Measurements from ENCODE around the gene CDK16. TPM values are rescaled to one million over a fixed set of nuclear protein-coding genes. Genes with fewer than 3 reads are reported as not detected.

The CDK16 gene
- total and polyA plus RNA-seq, 9 of the 15 experiments (the other 6 are each of a cell fraction or from before 2014, with no cell fraction given) = 3.9 to 104 (median 57.5) TPM

GRCh38 chrX:47239199-47239598, 20.7 kb downstream of the CDK16 start:
- Histone ChIP-seq H3K4me3 (no peak overlapping the region), H3K4me1 (replicated peaks in 1 of 2; ENCODE audit: control insufficient read depth in 2 of 2, insufficient read depth in 2 of 2, low read length in 2 of 2) (no peaks in the 10 kb centered on the region), H4K20me1 (replicated peaks; ENCODE audit: control insufficient read depth, insufficient read depth, low read length) (no peaks in the 10 kb centered on the region), H3K27ac (ENCODE audit: extremely low read depth, low read depth, low read length) (no peak overlapping the region), H3K27me3 (ENCODE audit: control insufficient read depth in 2 of 2, insufficient read depth in 2 of 2, low read length in 2 of 2) (no peaks in the 10 kb centered on the region; a peak in 1 of 5 replicates), H2AFZ (ENCODE audit: low read depth, low read length) (no peak overlapping the region), H3K36me3 (ENCODE audit: control insufficient read depth, insufficient read depth, low read length) (no peaks in the 10 kb centered on the region; the same call in 2 of the 3 replicates), H3K79me2 (ENCODE audit: control insufficient read depth, insufficient read depth, low read length) (peaks cover 22% of the 10 kb centered on the region), H3K9me1 (ENCODE audit: control insufficient read depth, insufficient read depth, low read length) (no peaks in the 10 kb centered on the region), H3K4me2 (ENCODE audit: insufficient read depth, low read length) (no peak overlapping the region), H3K9ac (ENCODE audit: insufficient read depth in 1 of 2, low read depth in 2 of 2, low read length in 2 of 2) (no peak overlapping the region), H3K9me3 (replicated peaks; ENCODE audit: control insufficient read depth, insufficient read depth, low read depth, low read length) (no peaks in the 10 kb centered on the region)
- in situ Hi-C loops (cut with MboI) (no loop called here), intact Hi-C loops (cut with micrococcal nuclease) (no loop called here)
- FAIRE-seq (no peak), DNase-seq (ENCODE audit: extremely low read depth in 1 of 4, low spot score in 3 of 4) (no peak), ATAC-seq (no peak)
- BruUV-seq (replicated peaks) = no TSS peak
- ChIA-PET POLR2A (no interaction called here), CTCF (ENCODE audit: low intra/inter-chr PET ratio) (no interaction called here)
- 73% methylated on average over 7 of the region's 8 CpGs for WGBS (ENCODE audit: insufficient coverage, low coverage, missing lambda C conversion rate)
- TF ChIP-seq NR1H2 (CRISPR knock-in tag; IDR thresholded peaks at IDR 0.05) (no peak), SNIP1 (IDR thresholded peaks at IDR 0.05; ENCODE audit: low read depth) (no peak), HNRNPL (IDR thresholded peaks at IDR 0.05; ENCODE audit: low read depth, low read length) (no peak), ZNF695 (CRISPR knock-in tag; IDR thresholded peaks at IDR 0.05) (no peak), DEAF1 (CRISPR knock-in tag; IDR thresholded peaks at IDR 0.05) (no peak), SMARCC2 (IDR thresholded peaks at IDR 0.05; ENCODE audit: low read depth) (no peak), PBX2 (CRISPR knock-in tag; IDR thresholded peaks at IDR 0.05; ENCODE audit: low read depth) (no peak), PBX2 (tag; conservative IDR thresholded peaks at IDR 0.05; ENCODE audit: low read depth) (no peak), SMARCA5 (IDR thresholded peaks at IDR 0.05) (no peak), NCOA6 (IDR thresholded peaks at IDR 0.05) (no peak), MCM3 (IDR thresholded peaks at IDR 0.05) (no peak)
- TF ChIP-seq, protein P1, sequence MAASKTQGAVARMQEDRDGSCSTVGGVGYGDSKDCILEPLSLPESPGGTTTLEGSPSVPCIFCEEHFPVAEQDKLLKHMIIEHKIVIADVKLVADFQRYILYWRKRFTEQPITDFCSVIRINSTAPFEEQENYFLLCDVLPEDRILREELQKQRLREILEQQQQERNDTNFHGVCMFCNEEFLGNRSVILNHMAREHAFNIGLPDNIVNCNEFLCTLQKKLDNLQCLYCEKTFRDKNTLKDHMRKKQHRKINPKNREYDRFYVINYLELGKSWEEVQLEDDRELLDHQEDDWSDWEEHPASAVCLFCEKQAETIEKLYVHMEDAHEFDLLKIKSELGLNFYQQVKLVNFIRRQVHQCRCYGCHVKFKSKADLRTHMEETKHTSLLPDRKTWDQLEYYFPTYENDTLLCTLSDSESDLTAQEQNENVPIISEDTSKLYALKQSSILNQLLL (CRISPR knock-in tag; IDR thresholded peaks at IDR 0.05; ENCODE audit: borderline replicate concordance) = no peak
- TF ChIP-seq, protein P2, sequence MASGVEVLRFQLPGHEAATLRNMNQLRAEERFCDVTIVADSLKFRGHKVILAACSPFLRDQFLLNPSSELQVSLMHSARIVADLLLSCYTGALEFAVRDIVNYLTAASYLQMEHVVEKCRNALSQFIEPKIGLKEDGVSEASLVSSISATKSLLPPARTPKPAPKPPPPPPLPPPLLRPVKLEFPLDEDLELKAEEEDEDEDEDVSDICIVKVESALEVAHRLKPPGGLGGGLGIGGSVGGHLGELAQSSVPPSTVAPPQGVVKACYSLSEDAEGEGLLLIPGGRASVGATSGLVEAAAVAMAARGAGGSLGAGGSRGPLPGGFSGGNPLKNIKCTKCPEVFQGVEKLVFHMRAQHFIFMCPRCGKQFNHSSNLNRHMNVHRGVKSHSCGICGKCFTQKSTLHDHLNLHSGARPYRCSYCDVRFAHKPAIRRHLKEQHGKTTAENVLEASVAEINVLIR (CRISPR knock-in tag; IDR thresholded peaks at IDR 0.05) = no peak
- TF ChIP-seq, protein P3, sequence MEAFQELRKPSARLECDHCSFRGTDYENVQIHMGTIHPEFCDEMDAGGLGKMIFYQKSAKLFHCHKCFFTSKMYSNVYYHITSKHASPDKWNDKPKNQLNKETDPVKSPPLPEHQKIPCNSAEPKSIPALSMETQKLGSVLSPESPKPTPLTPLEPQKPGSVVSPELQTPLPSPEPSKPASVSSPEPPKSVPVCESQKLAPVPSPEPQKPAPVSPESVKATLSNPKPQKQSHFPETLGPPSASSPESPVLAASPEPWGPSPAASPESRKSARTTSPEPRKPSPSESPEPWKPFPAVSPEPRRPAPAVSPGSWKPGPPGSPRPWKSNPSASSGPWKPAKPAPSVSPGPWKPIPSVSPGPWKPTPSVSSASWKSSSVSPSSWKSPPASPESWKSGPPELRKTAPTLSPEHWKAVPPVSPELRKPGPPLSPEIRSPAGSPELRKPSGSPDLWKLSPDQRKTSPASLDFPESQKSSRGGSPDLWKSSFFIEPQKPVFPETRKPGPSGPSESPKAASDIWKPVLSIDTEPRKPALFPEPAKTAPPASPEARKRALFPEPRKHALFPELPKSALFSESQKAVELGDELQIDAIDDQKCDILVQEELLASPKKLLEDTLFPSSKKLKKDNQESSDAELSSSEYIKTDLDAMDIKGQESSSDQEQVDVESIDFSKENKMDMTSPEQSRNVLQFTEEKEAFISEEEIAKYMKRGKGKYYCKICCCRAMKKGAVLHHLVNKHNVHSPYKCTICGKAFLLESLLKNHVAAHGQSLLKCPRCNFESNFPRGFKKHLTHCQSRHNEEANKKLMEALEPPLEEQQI (IDR thresholded peaks at IDR 0.05) = no peak
